GM10266 (cell line): ENCODE results near the gene CXCR6.

Experiments
- DNase-seq: peaks from one replicate; pipeline ENCODE4 v3.0.0; 2012; ENCODE audit errors: extremely low spot score
- TF ChIP-seq, protein P1 (sequence below): IDR thresholded peaks from 2 replicates; pipeline ENCODE4 v1.5.1; 2012; ENCODE audit warnings: mild to moderate bottlenecking, low read depth; ENCODE audit not compliant: control insufficient read depth, insufficient read depth; ENCODE audit errors: missing control alignments

The CXCR6 gene

DNA sequence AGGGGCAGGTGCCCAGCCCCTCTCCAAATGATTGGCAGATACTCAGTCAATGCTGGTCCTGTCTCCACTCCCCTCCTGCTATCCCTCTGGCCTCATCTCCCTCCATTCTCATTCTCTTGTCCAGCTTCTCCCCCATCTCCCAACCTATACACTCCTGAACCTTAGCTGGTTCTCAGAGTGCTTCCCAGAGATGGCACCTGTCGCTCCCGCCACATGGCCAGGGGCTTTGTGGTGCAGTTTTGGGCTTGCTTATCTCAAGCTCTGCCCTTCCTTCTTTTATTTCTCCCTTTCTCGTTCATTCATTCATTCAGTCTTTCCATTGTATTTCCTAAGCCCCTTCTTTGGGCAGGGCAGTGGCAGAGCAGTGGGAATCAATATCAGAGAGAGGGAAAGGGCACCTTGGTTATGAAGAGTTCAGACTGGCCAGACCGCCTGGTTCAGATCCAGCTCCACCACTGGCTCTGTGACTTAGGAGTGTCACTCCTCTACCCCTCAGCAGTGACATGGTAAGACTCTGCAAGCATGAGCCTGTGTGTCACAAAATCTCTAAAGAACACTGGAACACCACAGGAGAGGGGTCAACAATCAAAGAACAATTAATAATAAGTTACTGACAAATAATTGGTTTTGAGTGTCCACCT, 20.2 kb upstream of the CXCR6 start:
- DNase-seq = no peak
- TF ChIP-seq, protein P1, sequence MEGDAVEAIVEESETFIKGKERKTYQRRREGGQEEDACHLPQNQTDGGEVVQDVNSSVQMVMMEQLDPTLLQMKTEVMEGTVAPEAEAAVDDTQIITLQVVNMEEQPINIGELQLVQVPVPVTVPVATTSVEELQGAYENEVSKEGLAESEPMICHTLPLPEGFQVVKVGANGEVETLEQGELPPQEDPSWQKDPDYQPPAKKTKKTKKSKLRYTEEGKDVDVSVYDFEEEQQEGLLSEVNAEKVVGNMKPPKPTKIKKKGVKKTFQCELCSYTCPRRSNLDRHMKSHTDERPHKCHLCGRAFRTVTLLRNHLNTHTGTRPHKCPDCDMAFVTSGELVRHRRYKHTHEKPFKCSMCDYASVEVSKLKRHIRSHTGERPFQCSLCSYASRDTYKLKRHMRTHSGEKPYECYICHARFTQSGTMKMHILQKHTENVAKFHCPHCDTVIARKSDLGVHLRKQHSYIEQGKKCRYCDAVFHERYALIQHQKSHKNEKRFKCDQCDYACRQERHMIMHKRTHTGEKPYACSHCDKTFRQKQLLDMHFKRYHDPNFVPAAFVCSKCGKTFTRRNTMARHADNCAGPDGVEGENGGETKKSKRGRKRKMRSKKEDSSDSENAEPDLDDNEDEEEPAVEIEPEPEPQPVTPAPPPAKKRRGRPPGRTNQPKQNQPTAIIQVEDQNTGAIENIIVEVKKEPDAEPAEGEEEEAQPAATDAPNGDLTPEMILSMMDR = no peak

DNA sequence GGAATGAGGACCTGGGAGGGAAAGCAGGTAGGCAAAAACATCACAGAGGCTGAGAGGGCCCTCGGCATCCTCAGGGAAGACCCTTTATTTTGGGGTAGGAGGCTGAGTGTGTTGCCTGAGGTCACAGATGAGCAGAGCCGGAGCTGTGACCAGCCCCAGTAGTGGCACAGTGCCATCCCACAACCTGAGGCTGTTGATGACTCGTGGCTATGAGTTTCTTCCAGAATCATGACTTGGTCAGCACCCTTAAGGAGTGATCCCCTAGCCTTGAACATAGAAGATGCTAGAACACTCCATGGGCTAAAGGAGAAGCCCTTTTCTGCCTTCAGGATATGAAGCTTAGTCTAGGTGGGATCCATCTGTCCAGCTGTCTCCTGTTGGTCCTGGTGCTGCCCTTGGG, 19.5 kb upstream of the CXCR6 start:
- no peak for DNase-seq
- TF ChIP-seq, protein P1 = no peak

DNA sequence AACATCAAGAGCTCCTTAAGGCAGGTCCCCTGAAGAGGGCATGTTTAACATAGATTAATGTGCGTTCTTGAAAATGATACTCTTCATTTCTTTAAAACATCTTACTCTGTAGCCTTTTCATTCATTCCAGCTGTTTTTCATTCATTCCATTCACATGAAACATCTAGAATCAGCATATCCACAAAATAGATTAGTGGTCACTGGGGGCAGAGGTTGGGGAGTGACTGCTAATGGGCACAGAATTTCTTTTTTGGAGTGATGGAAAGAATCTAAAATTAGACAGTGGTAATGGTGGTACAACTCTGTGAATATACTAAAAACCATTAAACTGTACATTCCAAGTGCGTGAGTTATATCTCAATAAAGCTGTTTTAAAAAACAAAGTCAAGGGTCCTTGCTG, 15.4 kb upstream of the CXCR6 start:
- TF ChIP-seq, protein P1 = no peak

DNA sequence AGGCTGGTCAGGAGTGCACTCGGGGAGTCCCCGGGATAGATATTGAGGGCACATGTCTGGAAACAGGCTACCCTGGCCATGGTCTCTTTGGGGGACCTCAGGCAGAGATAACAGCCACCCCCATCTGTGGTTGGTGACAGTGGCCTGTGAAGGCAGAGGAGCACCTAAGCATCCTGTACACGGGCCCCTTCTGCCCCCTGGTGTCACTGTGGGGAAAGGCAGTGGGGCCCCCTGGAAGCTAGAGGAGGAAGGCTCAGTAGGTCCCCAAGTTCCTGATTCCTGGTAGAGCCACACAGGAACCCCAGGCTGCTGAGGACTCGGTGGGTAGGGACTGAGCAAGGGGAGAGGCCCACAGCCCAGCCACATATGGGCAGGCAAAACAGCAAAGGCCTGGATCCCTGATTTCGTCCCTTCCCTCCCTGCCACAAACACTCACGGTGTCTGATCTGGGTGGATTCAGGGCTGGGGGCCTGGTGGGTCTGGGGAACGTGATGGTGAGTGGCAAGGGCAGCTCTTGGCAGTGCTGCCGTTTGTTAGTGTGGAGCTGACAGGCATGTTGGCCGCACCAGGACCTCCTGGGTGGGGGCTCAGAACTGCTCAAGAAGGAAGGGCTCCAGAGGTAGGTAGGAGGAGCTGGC, 14.1 kb upstream of the CXCR6 start:
- TF ChIP-seq, protein P1 = peak; percentile 95
- peak; percentile 81 for DNase-seq

More for the DNA sequence above, 15.4 kb upstream of the CXCR6 start:
- DNase-seq = no peak

DNA sequence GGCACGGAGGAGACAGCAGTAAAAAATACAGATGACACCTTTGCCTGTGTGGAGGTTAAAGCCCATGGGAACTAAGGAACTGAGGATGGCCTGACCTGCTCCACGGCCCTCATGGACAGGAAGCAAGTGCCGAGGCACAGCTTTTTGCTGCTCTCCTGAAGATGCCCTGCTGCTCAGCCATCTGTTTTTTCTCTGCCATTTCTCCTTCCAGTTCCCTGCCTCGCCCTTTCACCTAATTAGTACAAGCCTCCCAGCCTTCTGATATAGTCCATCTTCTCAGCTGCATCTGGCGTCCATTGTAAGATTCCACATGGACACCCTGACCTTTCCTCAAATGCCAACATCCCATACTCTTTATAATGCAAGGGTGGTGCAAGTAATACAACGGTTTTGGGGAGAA, 11.8 kb upstream of the CXCR6 start:
- TF ChIP-seq, protein P1 = no peak
- DNase-seq = no peak

DNA sequence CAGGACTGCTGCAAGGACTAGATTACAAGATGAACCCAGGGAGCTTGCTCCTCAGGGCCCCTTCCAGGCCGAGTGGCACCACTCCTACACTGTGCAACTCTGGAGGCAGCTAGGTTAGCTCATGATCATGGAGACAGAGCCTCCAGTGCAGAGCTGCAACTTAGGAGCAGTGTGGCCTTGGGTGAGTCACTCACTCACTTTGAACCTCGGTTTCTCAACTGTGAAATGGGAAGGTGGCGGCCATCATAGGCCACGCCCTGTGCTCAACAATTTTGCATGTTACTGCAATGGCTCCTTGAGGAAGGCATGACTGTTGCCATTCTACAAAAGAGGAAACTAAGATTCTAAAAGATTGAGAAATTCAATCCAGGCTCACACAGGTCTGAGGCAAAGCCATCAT, 11.2 kb upstream of the CXCR6 start:
- no peak for DNase-seq
- TF ChIP-seq, protein P1 = no peak

DNA sequence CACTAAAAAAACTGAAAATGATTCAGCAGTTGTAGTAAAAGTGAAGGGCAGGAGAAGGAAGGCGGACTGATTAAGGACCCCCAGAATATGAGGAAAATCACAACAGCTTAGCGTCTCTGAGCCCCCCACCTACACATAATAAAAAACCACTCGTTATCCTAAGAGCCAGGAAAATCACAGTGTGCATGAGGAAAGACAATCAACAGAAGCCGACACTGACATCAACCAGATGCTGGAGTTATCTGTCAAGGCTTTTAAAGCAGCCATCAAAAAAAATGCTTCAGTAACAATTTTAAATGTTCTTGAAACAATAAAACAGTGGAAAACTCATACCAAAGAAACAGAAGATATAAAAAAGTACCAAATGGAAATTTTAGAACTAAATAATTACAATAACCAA, 9.7 kb upstream of the CXCR6 start:
- TF ChIP-seq, protein P1 = no peak
- DNase-seq = no peak
